Measurements from ENCODE around the gene NPTX1. TPM values are rescaled to one million over a fixed set of nuclear protein-coding genes. Genes with fewer than 3 reads are reported as not detected.
A peak's percentile ranks its signal among the peaks of the same experiment; 100 is the strongest.

The NPTX1 gene
- total and polyA plus RNA-seq, 2 experiments from 2014 or later: 3.4 to 20.5 TPM

DNA sequence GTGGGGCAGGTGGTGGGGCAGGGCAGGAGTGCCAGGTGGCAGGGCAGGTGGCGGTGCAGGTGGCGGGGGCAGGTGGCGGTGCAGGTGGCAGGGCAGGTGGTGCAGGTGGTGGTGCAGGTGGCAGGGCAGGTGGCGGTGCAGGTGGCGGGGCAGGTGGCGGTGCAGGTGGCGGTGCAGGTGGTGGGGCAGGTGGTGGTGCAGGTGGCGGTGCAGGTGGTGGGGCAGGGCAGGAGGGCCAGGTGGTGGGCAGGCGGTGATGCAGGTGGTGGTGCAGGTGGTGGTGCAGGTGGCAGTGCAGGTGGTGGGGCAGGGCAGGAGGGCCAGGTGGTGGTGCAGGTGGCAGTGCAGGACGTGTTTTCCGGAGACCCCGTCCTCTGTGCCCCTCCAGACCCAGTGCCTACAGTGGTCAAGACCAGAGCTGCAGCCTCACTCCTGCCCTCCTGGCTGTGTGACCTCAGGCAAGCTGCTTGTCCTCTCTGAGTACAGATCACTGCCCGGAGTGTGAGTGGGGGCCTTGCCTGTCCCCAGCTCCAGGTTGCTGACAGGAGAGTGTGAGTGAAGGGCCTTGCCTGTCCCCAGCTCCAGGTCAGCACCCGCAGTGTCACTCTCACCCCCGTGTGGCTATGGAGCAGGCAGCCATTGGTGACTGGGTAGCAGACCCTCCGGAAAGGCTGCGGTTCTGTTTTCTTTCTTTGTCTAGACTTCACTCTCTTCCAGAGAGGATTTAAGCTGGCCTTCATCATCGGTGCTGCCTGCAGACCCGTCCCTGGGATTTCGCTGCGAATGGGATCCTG is 16.1 kb upstream of the NPTX1 start:
- Mint-ChIP-seq H3K9me3 (no peaks in the 10 kb centered on the region), H3K36me3 (ENCODE audit: low read depth) (no peaks in the 10 kb centered on the region), H3K4me3 (no peak overlapping the region), H3K4me1 (peaks cover 11% of the 10 kb centered on the region; the same call in 2 of the 3 replicates), H3K27me3 (ENCODE audit: insufficient read depth, low read depth, poor library complexity) (peaks cover 27% of the 10 kb centered on the region), H3K27ac (no peak overlapping the region)
- H3K4me3 ChIP-seq: no peak overlapping the region
- no peak overlapping the region for H3K27ac ChIP-seq (ENCODE audit: low read depth)
- DNase-seq (ENCODE audit: low spot score) (no peak), ATAC-seq (peak; percentile 12; the same call in 1 of the 3 replicates)
- no peaks in the 10 kb centered on the region for H4K20me1 ChIP-seq (replicated peaks; ENCODE audit: insufficient read depth)
- no peaks in the 10 kb centered on the region for H3K27me3 ChIP-seq (ENCODE audit: insufficient read depth)
- H3K9me2 ChIP-seq (ENCODE audit: insufficient read depth): no peaks in the 10 kb centered on the region
- H3K79me2 ChIP-seq (replicated peaks; ENCODE audit: insufficient read depth): no peaks in the 10 kb centered on the region
- H3F3A ChIP-seq (replicated peaks; ENCODE audit: low read depth): no peaks in the 10 kb centered on the region
- no peak overlapping the region for H3K4me2 ChIP-seq
- no peaks in the 10 kb centered on the region for H3K36me3 ChIP-seq (ENCODE audit: insufficient read depth)
- TF ChIP-seq JUNB (IDR thresholded peaks at IDR 0.05; ENCODE audit: unreplicated experiment): no peak
- TF ChIP-seq EZH2phosphoT487 (IDR thresholded peaks at IDR 0.05; ENCODE audit: unreplicated experiment): no peak
- TF ChIP-seq, protein P1, sequence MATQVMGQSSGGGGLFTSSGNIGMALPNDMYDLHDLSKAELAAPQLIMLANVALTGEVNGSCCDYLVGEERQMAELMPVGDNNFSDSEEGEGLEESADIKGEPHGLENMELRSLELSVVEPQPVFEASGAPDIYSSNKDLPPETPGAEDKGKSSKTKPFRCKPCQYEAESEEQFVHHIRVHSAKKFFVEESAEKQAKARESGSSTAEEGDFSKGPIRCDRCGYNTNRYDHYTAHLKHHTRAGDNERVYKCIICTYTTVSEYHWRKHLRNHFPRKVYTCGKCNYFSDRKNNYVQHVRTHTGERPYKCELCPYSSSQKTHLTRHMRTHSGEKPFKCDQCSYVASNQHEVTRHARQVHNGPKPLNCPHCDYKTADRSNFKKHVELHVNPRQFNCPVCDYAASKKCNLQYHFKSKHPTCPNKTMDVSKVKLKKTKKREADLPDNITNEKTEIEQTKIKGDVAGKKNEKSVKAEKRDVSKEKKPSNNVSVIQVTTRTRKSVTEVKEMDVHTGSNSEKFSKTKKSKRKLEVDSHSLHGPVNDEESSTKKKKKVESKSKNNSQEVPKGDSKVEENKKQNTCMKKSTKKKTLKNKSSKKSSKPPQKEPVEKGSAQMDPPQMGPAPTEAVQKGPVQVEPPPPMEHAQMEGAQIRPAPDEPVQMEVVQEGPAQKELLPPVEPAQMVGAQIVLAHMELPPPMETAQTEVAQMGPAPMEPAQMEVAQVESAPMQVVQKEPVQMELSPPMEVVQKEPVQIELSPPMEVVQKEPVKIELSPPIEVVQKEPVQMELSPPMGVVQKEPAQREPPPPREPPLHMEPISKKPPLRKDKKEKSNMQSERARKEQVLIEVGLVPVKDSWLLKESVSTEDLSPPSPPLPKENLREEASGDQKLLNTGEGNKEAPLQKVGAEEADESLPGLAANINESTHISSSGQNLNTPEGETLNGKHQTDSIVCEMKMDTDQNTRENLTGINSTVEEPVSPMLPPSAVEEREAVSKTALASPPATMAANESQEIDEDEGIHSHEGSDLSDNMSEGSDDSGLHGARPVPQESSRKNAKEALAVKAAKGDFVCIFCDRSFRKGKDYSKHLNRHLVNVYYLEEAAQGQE (IDR thresholded peaks at IDR 0.05; ENCODE audit: unreplicated experiment): no peak
- TF ChIP-seq, protein P2, sequence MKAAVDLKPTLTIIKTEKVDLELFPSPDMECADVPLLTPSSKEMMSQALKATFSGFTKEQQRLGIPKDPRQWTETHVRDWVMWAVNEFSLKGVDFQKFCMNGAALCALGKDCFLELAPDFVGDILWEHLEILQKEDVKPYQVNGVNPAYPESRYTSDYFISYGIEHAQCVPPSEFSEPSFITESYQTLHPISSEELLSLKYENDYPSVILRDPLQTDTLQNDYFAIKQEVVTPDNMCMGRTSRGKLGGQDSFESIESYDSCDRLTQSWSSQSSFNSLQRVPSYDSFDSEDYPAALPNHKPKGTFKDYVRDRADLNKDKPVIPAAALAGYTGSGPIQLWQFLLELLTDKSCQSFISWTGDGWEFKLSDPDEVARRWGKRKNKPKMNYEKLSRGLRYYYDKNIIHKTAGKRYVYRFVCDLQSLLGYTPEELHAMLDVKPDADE (IDR thresholded peaks at IDR 0.05): no peak
- no peak for TF ChIP-seq STAT1 (IDR thresholded peaks at IDR 0.05; ENCODE audit: unreplicated experiment)
- peak overlapping the region; percentile 56; the same call in 1 of the 2 replicates for H2AFZ ChIP-seq
- H3K4me1 ChIP-seq (ENCODE audit: insufficient read depth): no peaks in the 10 kb centered on the region

DNA sequence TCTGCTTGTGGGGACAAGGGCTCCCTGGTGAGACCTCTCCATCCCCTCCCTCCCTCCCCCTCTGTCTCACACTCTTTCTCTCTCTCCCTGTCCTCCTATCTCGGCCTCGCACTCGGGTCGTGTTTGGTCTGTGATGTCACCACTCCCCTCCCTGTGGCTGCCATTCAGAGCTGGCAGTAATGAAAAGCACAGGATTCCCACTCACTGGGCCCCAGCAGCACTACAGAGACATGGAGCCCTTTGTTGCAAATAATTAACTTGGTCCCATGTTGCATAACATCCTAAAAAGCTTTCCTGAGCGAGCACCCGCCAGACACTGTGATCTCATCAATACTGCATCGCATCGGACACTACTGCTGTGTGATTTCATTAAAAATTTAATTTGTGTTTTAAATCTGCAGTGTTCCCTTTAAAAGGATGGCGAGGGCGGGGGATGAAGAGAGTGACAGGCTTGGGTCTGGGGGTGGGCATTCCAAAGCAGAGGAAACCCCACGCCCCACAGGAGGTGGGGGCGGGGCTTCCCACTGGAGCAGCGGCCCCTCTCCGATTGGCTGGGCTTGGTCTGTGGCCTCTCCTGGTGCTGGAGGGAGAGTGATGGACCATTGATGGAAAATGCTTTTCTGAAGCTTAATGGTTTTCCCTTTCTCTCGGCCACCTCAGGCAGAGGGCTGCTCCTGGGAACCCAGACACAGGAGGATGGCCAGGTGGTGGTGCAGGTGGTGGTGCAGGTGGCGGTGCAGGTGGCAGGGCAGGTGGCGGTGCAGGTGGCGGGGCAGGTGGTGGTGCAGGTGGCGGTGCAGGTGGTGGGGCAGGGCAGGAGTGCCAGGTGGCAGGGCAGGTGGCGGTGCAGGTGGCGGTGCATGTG is 15.3 kb upstream of the NPTX1 start:
- Histone ChIP-seq H4K20me1 (replicated peaks; ENCODE audit: insufficient read depth) (no peaks in the 10 kb centered on the region), H3K79me2 (replicated peaks; ENCODE audit: insufficient read depth) (no peaks in the 10 kb centered on the region), H3K27me3 (ENCODE audit: insufficient read depth) (no peaks in the 10 kb centered on the region), H3K36me3 (ENCODE audit: insufficient read depth) (no peaks in the 10 kb centered on the region), H3K4me1 (ENCODE audit: insufficient read depth) (no peaks in the 10 kb centered on the region), H3K27ac (ENCODE audit: low read depth) (no peak overlapping the region), H3K4me2 (no peak overlapping the region), H2AFZ (no peak overlapping the region), H3F3A (replicated peaks; ENCODE audit: low read depth) (no peaks in the 10 kb centered on the region), H3K9me2 (ENCODE audit: insufficient read depth) (no peaks in the 10 kb centered on the region), H3K4me3 (no peak overlapping the region)
- DNase-seq (ENCODE audit: low spot score): peak; percentile 74
- peaks cover 14% of the 10 kb centered on the region; the same call in 2 of the 3 replicates for H3K4me1 Mint-ChIP-seq
- H3K27ac Mint-ChIP-seq: no peak overlapping the region
- ATAC-seq: peak; percentile 82
- H3K9me3 Mint-ChIP-seq: no peaks in the 10 kb centered on the region
- no peaks in the 10 kb centered on the region for H3K36me3 Mint-ChIP-seq (ENCODE audit: low read depth)
- H3K27me3 Mint-ChIP-seq (ENCODE audit: insufficient read depth, low read depth, poor library complexity): peaks cover 32% of the 10 kb centered on the region
- H3K4me3 Mint-ChIP-seq: no peak overlapping the region; the same call in 2 of the 3 replicates
- TF ChIP-seq EZH2 (IDR thresholded peaks at IDR 0.05; ENCODE audit: low read depth, unreplicated experiment) (no peak), NANOG (IDR thresholded peaks at IDR 0.05; ENCODE audit: borderline replicate concordance) (no peak), STAT1 (IDR thresholded peaks at IDR 0.05; ENCODE audit: unreplicated experiment) (no peak), JUNB (IDR thresholded peaks at IDR 0.05; ENCODE audit: unreplicated experiment) (no peak), CREB1 (CRISPR knock-in tag; IDR thresholded peaks at IDR 0.05; ENCODE audit: low read depth) (no peak)
- TF ChIP-seq, protein P1 (IDR thresholded peaks at IDR 0.05; ENCODE audit: unreplicated experiment): no peak
- TF ChIP-seq, protein P3, sequence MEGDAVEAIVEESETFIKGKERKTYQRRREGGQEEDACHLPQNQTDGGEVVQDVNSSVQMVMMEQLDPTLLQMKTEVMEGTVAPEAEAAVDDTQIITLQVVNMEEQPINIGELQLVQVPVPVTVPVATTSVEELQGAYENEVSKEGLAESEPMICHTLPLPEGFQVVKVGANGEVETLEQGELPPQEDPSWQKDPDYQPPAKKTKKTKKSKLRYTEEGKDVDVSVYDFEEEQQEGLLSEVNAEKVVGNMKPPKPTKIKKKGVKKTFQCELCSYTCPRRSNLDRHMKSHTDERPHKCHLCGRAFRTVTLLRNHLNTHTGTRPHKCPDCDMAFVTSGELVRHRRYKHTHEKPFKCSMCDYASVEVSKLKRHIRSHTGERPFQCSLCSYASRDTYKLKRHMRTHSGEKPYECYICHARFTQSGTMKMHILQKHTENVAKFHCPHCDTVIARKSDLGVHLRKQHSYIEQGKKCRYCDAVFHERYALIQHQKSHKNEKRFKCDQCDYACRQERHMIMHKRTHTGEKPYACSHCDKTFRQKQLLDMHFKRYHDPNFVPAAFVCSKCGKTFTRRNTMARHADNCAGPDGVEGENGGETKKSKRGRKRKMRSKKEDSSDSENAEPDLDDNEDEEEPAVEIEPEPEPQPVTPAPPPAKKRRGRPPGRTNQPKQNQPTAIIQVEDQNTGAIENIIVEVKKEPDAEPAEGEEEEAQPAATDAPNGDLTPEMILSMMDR (conservative IDR thresholded peaks at IDR 0.05; ENCODE audit: low read depth in 2 of 2): no peak
- TF ChIP-seq, protein P2 (IDR thresholded peaks at IDR 0.05): no peak
